GM21723 (cell line): Measurements from ENCODE around the gene TMEM179B.
"Not testable (repeated sequence)": the region's sequence is repeated elsewhere in the genome, so short reads cannot be mapped to it uniquely, and the experiment has no call there.

ENCODE experiments used
- ATAC-seq: cut with Tn5 transposase; IDR thresholded peaks from one replicate; pipeline ENCODE4 v1.9.1; 2021; ENCODE audit warnings: mild to moderate bottlenecking, moderate library complexity; ENCODE audit not compliant: unreplicated experiment

Gene TMEM179B, protein sequence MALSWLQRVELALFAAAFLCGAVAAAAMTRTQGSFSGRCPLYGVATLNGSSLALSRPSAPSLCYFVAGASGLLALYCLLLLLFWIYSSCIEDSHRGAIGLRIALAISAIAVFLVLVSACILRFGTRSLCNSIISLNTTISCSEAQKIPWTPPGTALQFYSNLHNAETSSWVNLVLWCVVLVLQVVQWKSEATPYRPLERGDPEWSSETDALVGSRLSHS

DNA sequence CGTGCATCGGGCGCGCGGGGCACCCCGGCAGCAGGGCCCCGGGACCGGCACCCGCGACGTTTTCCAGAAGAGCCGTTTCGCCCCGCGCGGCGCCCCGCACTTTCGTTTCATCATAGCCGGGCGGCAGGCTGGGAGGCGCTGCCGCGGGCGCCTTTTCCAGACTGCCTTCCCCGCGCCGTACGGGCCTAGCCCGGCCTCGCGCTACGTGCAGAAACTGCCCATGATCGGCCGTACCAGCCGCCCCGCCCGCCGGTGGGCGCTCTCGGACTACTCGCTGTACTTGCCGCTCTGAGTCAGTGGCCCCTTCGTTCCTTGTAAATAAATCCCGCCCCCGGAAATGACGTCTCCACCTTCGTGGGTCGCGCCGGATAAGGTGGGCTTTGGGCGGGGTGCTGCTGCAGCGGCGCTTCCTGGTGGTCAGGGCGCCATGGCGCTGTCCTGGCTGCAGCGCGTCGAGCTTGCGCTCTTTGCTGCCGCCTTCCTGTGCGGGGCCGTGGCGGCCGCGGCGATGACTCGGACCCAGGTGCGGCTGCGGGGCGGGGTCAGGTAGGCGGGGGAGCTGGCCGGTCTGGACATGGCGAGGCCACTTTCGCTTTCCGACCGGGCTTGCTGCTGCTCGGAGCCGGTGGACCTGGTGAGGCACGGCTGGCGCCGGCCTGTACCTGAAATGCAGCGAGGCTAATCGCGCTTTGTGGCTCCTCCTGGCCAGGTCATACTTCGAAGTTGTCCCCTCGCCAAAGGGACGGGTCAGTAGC, at the start of gene TMEM179B:
TMEM179B (plus strand) TSS at position 398 of the 755 bp plus-strand sequence; CDS start at position 428, 30 bp downstream.
- ATAC-seq, result peak; percentile 73

DNA sequence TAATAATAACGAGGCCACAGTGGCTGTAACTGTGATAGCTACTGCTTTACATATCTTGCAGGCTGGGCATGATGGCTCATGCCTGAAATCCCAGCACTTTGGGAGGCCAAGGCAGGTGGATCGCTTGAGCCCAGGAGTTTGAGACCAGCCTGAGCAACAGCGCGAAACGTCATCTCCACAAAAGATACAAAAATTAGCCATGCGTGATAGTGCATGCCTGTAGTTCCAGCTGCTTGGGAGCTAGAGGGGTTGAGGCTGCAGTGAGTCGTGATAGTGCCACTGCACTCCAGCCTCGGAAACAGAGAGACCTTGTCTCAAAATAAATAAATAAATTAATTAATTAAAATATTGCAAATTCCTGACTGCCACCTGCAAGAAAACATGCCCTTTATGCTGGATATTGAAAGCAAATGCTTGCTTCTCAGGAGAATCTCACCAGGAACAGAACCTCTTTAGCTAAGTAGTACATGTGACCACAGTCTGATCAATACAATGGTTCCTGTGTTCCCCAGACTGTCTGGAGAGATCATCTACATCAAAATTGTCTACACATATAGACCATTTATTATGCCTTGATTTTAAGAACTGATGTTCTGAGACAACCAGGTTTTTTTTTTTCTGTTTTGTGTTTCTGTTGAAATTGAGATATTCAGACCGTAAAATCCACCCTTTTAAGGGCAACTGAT, 39.6 kb upstream of the TMEM179B start:
- ATAC-seq, result no peak

- ATAC-seq, result not testable (repeated sequence)
Observed at GRCh38 chr11:62749931-62750330, 37.3 kb upstream of the TMEM179B start.

- no peak for ATAC-seq
Observed at GRCh38 chr11:62752177-62752785, 34.9 kb upstream of the TMEM179B start.

GRCh38 chr11:62752994-62753735, 34.0 kb upstream of the TMEM179B start:
- peak; percentile 1 for ATAC-seq

DNA sequence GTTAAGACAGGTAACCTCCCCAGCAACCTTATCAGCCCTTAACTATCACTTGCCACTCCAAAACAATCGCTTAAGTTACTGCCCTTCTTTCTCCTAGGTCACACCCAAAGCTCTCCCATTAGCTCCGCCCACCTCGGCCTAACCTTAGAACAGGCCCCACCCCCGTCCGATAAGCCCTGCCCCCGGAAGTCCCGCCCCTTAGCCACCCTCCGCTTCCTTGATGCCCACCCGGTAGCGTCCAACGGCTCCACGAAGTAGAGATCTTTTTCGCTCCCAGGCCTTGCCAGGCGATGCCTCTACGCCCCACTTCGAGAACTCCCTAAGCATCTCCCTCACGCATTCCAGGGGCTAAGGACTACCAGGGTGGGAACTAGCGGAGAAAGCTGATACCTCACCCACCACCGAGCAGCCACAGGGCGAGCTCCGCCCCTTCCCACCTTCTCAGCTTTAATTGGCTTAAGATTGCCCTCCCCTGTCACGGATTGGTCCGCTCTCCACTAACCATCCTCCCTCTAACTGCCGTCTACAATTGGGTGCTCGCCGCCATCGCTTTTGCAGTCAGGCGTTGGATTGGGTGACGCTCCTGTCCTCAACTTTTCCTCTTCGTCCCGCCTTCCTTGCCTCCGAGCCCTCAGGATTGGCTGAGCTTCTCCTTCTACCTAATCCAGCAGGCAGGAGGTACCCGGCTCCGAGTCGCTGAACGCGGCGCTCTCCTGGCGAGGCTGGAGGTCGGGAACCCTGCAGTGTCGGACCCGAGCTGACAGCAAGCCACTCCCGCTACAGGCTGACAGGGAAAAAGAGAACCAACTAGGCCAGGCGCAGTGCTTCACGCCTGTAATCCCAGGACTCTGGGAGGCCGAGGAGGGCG, 33.2 kb upstream of the TMEM179B start, which contains the start of gene ZBTB3:
ZBTB3 (minus strand) TSS at position 425 of the 868 bp plus-strand sequence. CDS start 496 bp downstream, outside the sequence.
- peak; percentile 94 for ATAC-seq

GRCh38 chr11:62755086-62755615, 32.1 kb upstream of the TMEM179B start:
- ATAC-seq, result no peak

GRCh38 chr11:62757846-62758788, 29.1 kb upstream of the TMEM179B start:
- no peak for ATAC-seq

DNA sequence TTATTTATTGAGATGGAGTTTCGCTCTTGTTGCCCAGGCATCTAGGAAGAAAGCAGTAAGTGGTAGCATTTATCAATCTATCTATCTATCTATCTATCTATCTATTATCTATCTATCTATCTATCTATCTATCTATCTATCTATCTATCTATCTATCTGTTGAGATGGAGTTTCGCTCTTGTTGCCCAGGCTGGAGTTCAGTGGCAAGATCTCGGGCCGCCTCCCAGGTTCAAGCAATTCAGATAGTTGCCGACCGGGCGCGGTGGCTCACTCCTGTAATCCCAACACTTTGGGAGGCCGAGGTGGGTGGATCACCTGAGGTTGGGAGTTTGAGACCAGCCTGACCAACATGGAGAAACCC, 26.4 kb upstream of the TMEM179B start:
- ATAC-seq, result not testable (repeated sequence)

DNA sequence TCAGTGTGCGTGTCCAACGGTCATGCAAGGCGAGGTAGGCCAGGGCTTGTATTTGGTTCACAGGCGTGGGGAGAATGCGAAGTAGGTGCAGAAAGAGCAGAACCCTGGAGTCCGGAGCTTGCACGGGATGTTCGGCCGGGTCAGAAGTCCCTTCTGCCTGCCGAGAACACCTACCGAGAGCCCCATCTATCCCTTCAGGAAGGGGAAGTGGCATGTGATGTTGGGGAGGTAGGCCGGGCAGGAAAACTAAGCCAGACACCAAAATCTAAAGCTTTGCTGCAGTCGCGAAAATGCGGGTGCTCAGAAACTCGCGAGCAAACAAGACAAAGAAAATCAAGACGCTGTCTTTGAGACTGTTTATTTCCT, 16.4 kb upstream of the TMEM179B start:
- ATAC-seq, result peak; percentile 3

DNA sequence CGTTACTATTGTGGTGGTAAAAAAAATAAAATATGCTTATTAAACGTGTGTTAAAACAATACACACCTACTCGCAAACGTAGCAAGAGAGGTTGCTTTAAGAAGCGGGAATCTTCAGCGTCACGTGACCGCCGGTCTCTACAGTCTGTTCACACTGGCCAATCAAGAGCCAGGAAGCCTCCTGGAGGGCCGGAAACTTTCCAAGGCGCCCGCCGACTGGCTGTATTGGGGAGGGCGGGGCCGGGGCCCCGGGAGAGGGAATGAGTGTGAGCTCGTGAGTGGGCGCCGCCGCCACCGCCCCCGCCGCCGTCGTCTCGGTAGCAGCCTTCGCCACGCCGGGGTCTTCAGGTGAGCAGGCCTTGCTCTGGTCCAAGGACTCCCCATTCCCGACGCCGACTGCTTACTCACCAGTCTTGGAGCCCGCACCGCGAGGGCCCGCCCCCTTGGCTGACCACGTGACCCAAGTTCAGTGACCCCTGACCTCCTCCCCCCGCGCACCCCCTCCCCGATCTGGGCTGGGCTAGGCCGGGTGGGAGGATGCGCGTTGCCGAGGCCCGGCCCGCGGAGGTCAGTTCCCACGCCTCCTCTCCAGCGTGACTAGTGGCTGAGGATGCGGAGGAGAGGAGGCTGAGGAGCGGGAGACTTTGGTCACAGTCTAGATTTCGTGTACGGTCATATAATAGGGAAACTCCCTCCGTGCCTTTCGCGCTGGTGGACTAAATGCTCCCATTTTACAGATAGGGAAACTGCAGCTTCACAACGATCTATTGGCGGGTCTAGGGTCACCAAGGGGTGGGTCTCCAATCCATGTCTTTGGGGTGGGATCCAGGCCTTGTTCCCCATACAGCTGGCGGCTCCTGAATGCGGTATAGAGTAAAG, 15.8 kb upstream of the TMEM179B start, which contains the start of gene TAF6L:
TAF6L (plus strand) TSS at position 253 of the 878 bp plus-strand sequence. CDS start 4,388 bp downstream, outside the sequence.
- ATAC-seq, result peak; percentile 78

DNA sequence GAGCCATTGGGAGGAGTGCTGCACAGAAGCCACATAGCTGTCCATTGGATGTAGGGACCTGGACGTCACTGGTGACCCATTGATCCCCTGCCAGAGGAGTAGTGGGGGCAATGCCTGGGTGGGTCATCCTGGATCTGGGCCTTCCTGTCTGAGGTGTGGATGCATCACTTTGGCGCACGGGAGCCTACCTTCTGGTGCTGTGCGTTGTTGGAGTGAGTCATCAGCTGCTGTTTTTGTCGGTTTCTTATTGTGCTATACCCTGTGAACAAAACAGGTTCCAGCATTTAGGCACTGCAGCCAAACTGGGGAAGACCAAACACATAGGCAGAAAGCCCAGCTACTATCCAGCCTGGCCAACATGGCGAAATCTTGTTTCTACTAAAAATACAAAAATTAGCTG, 12.8 kb upstream of the TMEM179B start:
- ATAC-seq, result no peak

- no peak for ATAC-seq
Observed at GRCh38 chr11:62775646-62776045, 11.6 kb upstream of the TMEM179B start.

- no peak for ATAC-seq
Observed at GRCh38 chr11:62777389-62777788, 9.8 kb upstream of the TMEM179B start.

- ATAC-seq, result no peak
Observed at GRCh38 chr11:62778441-62778840, 8.8 kb upstream of the TMEM179B start.

DNA sequence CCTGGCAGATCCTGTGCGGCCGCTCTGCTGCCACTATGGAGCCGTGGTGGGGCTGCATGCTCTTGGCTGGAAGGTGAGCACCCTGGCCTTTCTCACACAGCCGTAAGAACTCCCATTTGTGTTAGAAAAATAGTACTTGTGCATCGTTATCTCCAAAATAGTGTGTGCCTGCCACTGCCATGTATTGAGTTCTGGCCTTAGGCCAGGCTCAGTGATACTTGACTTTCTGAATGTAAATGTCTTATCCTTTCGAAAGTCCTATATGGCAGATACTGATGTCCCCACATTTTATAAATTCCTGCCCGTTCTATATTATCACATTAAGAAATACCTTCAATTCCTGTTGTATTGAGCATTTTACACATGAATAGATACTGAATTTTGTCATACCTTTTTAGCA, 4.4 kb upstream of the TMEM179B start:
- no peak for ATAC-seq

DNA sequence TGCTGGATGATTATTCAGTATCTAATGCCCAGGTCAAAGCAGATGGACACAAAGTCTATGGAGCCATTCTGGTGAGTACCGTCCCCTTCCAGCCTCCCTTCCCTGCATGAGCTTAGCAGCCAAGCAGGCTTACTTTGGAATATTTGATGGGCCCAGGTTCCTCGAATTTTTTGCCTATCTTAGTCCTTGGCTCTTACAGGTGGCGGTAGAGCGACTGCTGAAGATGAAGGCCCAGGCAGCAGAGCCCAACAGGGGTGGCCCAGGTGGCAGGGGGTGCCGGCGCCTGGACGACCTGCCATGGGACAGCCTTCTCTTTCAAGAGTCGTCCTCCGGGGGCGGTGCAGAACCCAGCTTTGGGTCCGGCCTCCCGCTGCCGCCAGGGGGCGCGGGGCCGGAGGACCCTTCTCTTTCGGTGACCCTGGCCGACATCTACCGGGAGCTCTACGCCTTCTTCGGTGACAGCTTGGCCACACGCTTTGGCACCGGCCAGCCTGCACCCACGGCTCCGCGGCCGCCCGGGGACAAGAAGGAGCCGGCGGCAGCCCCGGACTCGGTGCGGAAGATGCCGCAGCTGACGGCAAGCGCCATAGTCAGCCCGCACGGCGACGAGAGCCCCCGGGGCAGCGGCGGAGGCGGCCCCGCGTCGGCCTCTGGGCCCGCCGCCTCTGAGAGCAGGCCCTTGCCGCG, 741 bp upstream of the TMEM179B start:
- peak; percentile 72 for ATAC-seq
